Liver (tissue), 9 donors: ENCODE data around the gene SAFB. TPM values are rescaled to one million over a fixed set of nuclear protein-coding genes. Genes with fewer than 3 reads are reported as not detected.

Experiments
- DNase-seq: peaks from one replicate; pipeline ENCODE4 v3.0.0-alpha.2; 2017; ENCODE audit warnings: low spot score
- H3K27ac ChIP-seq, 2 donors: one replicate each; pipeline ENCODE4 v1.7.0; 2013; ENCODE audit warnings: inconsistent platforms in 2 of 2, low read length in 2 of 2, control low read depth in 1 of 2, low read depth in 1 of 2, mild to moderate bottlenecking in 1 of 2
- H3K27me3 ChIP-seq, 4 donors: one replicate each; pipeline versions ENCODE4 v1.6.1 to v1.7.0; 2013; ENCODE audit warnings: low read length in 3 of 4, inconsistent platforms in 1 of 4, mild to moderate bottlenecking in 1 of 4, moderate library complexity in 1 of 4; ENCODE audit not compliant: control insufficient read depth in 4 of 4, insufficient read depth in 4 of 4
- H3K36me3 ChIP-seq, 4 donors: one replicate each; pipeline versions ENCODE4 v1.6.1 to v1.7.0; 2013; ENCODE audit warnings: low read length in 3 of 4, mild to moderate bottlenecking in 3 of 4, low read depth in 1 of 4, moderate library complexity in 1 of 4; ENCODE audit not compliant: control insufficient read depth in 4 of 4, insufficient read depth in 3 of 4
- H3K4me1 ChIP-seq, 4 donors: one replicate each; pipeline versions ENCODE4 v1.6.1 to v1.7.0; 2013; ENCODE audit warnings: low read length in 3 of 4, mild to moderate bottlenecking in 3 of 4, moderate library complexity in 1 of 4; ENCODE audit not compliant: control insufficient read depth in 4 of 4, insufficient read depth in 4 of 4
- H3K4me3 ChIP-seq, 3 donors: one replicate each; pipeline versions ENCODE4 v1.6.1 to v1.7.0; 2013; ENCODE audit warnings: low read length in 3 of 3, control low read depth in 1 of 3, low read depth in 1 of 3, mild to moderate bottlenecking in 1 of 3
- H3K9ac ChIP-seq, 2 donors: one replicate each; pipeline ENCODE4 v1.7.0; 2013; ENCODE audit warnings: low read length in 2 of 2, mild to moderate bottlenecking in 2 of 2, moderate library complexity in 2 of 2, control low read depth in 1 of 2, low read depth in 1 of 2
- H3K9me3 ChIP-seq, 4 donors: one replicate each; pipeline versions ENCODE4 v1.6.1 to v1.7.0; 2013; ENCODE audit warnings: low read length in 3 of 4; ENCODE audit not compliant: control insufficient read depth in 4 of 4
- EGR1 ChIP-seq, 2 donors: IDR thresholded peaks; 2 replicates each; pipeline ENCODE4 v1.6.1; 2016 to 2018; ENCODE audit warnings: antibody characterized with exemption in 2 of 2, low read depth in 2 of 2
- FOXA1 ChIP-seq: IDR thresholded peaks from 2 replicates; pipeline ENCODE4 v1.6.1; 2016; ENCODE audit warnings: antibody characterized with exemption
- GABPA ChIP-seq, 2 donors: IDR thresholded peaks in 1 of 2; conservative IDR thresholded peaks in 1 of 2; 2 replicates each; pipeline ENCODE4 v1.6.1; 2016; ENCODE audit warnings: antibody characterized with exemption in 2 of 2, mild to moderate bottlenecking in 1 of 2, moderate library complexity in 1 of 2
- HNF4A ChIP-seq, 2 donors: conservative IDR thresholded peaks; 2 replicates each; pipeline ENCODE4 v1.6.1; 2016; ENCODE audit warnings: antibody characterized with exemption in 2 of 2, mild to moderate bottlenecking in 2 of 2
- HNF4G ChIP-seq: IDR thresholded peaks from 2 replicates; pipeline ENCODE4 v1.6.1; 2016; ENCODE audit warnings: antibody characterized with exemption
- JUND ChIP-seq, 2 donors: IDR thresholded peaks; 2 replicates each; pipeline ENCODE4 v1.6.1; 2016; ENCODE audit warnings: antibody characterized with exemption in 2 of 2
- NR2F2 ChIP-seq: IDR thresholded peaks from 2 replicates; pipeline ENCODE4 v1.6.1; 2016; ENCODE audit warnings: antibody characterized with exemption
- SP1 ChIP-seq: IDR thresholded peaks from 2 replicates; pipeline ENCODE4 v1.6.1; 2018; ENCODE audit warnings: antibody characterized with exemption, mild to moderate bottlenecking
- TAF1 ChIP-seq: conservative IDR thresholded peaks from 2 replicates; pipeline ENCODE4 v1.6.1; 2016; ENCODE audit warnings: antibody characterized with exemption, mild to moderate bottlenecking
- WGBS: extraction: QIAGEN DNeasy Blood & Tissue Kit; methylation state at CpG from one replicate; pipeline ENCODE4 v1.1.7; 2013; 5-methylcytosine and 5-hydroxymethylcytosine counted together
- polyA plus RNA-seq, 2 donors: library from polyadenylated mRNA; stranded (reverse) in 1 of 2; unstranded in 1 of 2; fragments of 200-250 nt in 1 of 2; fragments of >200 nt in 1 of 2; fragmentation: Nextera tagmentation in 1 of 2; extraction: Ambion mirVana in 1 of 2; gene quantifications; one replicate each; pipeline versions ENCODE4 v1.2.1 to v1.2.3, GENCODE V29; 2013 to 2015
- total RNA-seq, 2 donors: library from RNA; depleted of rRNA; stranded (reverse); fragments of >200 nt; gene quantifications; one replicate each; pipeline ENCODE4 v1.2.3, GENCODE V29; 2014
- TF ChIP-seq, protein P1 (sequence below): IDR thresholded peaks from 2 replicates; pipeline ENCODE4 v1.6.1; 2016; ENCODE audit warnings: antibody characterized with exemption, mild to moderate bottlenecking
- TF ChIP-seq, protein P2 (sequence below): IDR thresholded peaks from 2 replicates; pipeline ENCODE4 v1.6.1; 2016; ENCODE audit warnings: antibody characterized with exemption
- TF ChIP-seq, protein P3 (sequence below): IDR thresholded peaks from 2 replicates; pipeline ENCODE4 v1.6.1; 2016; ENCODE audit warnings: antibody characterized with exemption
- TF ChIP-seq, protein P4 (sequence below): fragments of 150-350 bp; IDR thresholded peaks from 2 replicates; pipeline ENCODE4 v1.5.1; 2017; ENCODE audit warnings: improper control_type of control experiment, low read depth, low read length; ENCODE audit not compliant: missing input control
- donor health status: healthy.
- donor health status: healthy.
- donor health status: healthy.
- donor health status: healthy.
- donor health status: healthy.

SAFB gene
- total and polyA plus RNA-seq, 4 donors = 16.5 to 65.0 (median 38.5) TPM

DNA sequence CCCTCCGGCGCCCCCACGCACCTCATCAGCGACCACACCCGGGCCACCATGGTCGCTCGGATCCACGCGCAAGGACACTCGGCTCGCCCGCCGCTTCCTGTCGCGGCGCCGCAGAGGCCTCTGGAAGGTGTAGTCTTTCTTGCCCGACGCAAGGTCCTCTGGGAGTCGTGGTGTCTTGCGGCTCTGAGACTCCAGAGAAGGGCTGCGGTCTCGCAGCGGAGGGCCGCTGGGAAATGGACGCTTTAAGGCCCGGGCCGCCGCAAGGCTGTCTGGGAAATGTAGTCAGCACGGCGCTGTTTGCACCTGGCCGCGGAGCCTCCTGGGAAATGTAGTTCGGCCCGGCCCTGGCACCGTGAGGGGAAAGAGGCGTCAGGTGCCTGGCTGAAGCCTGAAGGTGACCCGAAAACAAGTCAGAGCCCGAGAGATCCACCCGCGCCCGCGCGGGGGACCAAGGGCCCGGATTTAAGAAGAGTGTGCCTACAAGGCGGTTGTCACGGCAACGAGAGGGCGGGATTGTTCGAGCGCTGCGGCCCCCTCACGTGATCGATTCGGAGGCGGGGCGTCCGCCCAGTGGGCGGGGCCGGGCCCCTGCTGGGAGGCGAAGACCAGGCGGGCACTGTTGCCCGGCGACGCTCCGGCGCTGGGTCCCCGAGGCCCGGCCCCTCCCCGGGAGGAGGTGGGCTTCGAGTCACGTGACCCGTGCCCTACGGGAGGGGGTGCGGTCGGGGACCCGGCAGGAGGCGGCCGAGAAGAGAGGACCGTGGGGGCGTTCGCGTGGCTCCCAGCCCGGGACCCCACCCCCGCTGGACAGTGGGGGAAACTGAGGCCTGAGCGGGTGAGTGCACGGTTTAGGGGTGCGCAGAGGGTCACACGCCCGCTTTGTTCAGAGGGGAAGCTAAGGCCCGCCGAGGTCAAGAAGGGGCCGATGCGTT lies 57.8 kb downstream of the SAFB start, which contains the start of the genes HSD11B1L and MICOS13 (continued):
- TF ChIP-seq, protein P1, sequence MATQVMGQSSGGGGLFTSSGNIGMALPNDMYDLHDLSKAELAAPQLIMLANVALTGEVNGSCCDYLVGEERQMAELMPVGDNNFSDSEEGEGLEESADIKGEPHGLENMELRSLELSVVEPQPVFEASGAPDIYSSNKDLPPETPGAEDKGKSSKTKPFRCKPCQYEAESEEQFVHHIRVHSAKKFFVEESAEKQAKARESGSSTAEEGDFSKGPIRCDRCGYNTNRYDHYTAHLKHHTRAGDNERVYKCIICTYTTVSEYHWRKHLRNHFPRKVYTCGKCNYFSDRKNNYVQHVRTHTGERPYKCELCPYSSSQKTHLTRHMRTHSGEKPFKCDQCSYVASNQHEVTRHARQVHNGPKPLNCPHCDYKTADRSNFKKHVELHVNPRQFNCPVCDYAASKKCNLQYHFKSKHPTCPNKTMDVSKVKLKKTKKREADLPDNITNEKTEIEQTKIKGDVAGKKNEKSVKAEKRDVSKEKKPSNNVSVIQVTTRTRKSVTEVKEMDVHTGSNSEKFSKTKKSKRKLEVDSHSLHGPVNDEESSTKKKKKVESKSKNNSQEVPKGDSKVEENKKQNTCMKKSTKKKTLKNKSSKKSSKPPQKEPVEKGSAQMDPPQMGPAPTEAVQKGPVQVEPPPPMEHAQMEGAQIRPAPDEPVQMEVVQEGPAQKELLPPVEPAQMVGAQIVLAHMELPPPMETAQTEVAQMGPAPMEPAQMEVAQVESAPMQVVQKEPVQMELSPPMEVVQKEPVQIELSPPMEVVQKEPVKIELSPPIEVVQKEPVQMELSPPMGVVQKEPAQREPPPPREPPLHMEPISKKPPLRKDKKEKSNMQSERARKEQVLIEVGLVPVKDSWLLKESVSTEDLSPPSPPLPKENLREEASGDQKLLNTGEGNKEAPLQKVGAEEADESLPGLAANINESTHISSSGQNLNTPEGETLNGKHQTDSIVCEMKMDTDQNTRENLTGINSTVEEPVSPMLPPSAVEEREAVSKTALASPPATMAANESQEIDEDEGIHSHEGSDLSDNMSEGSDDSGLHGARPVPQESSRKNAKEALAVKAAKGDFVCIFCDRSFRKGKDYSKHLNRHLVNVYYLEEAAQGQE = peak; percentile 63
- TF ChIP-seq, protein P2, sequence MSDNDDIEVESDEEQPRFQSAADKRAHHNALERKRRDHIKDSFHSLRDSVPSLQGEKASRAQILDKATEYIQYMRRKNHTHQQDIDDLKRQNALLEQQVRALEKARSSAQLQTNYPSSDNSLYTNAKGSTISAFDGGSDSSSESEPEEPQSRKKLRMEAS = peak; percentile 97
- peak in 1 of 2 donors; percentile 90 for TF ChIP-seq GABPA (IDR thresholded peaks at IDR 0.05 in 1 of 2, conservative IDR thresholded peaks at IDR 0.05 in 1 of 2)
- TF ChIP-seq EGR1 (IDR thresholded peaks at IDR 0.05; ENCODE audit: low read depth in 2 of 2) = peak in 1 of 2 donors; percentile 61

DNA sequence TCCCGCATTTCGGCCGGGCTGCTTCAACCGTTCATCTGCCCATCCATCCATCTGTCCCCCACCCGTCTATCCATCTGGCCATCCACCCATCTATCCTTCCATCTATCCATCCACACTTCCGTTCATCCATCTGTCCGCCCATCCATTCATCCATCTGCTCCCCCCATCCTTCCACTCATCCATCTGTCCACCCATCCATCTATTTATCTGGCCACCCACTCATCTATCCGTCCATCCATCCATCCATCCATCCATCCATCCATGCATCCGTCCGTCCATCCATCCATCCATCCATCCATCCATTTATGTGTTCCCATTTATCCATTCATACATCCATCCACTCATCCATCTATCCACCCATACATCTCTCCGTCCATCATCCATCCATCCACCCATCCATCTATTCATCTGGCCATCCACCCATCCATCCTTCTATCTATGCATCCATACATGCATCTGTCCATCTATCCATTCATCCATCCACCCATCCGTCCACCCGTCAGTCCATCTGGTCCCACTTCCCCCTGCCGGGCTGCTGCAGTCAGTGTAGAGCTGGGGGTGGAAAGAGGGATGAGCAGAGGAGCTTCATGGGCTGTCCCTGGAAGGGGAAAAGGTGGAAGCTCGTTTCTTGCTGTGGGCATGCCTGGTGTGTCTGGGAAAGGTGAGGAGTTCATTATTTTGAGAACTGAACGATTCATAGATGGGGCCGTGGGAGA lies 58.7 kb downstream of the SAFB start:
- TF ChIP-seq HNF4A (conservative IDR thresholded peaks at IDR 0.05) = no peak
- no peak for TF ChIP-seq FOXA1
- TF ChIP-seq TAF1 = no peak
- TF ChIP-seq, protein P3, sequence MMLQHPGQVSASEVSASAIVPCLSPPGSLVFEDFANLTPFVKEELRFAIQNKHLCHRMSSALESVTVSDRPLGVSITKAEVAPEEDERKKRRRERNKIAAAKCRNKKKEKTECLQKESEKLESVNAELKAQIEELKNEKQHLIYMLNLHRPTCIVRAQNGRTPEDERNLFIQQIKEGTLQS = no peak
- no peak for TF ChIP-seq JUND (IDR thresholded peaks at IDR 0.05)
- no peak for TF ChIP-seq SP1
- TF ChIP-seq NR2F2 = no peak
- TF ChIP-seq HNF4G = no peak
- TF ChIP-seq, protein P4, sequence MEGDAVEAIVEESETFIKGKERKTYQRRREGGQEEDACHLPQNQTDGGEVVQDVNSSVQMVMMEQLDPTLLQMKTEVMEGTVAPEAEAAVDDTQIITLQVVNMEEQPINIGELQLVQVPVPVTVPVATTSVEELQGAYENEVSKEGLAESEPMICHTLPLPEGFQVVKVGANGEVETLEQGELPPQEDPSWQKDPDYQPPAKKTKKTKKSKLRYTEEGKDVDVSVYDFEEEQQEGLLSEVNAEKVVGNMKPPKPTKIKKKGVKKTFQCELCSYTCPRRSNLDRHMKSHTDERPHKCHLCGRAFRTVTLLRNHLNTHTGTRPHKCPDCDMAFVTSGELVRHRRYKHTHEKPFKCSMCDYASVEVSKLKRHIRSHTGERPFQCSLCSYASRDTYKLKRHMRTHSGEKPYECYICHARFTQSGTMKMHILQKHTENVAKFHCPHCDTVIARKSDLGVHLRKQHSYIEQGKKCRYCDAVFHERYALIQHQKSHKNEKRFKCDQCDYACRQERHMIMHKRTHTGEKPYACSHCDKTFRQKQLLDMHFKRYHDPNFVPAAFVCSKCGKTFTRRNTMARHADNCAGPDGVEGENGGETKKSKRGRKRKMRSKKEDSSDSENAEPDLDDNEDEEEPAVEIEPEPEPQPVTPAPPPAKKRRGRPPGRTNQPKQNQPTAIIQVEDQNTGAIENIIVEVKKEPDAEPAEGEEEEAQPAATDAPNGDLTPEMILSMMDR = no peak
- no peak for TF ChIP-seq EGR1 (IDR thresholded peaks at IDR 0.05; ENCODE audit: low read depth in 2 of 2)
- 67% methylated on average over 17 of the region's 17 CpGs for whole genome bisulfite sequencing
- DNase-seq = peak; percentile 31
- H3K9me3 ChIP-seq = no peaks in the 10 kb centered on the region
- H3K27me3 ChIP-seq = no peaks in the 10 kb centered on the region
- H3K4me1 ChIP-seq = peaks cover 6 to 22% (median 14%) of the 10 kb centered on the region in 4 donors
- H3K9ac ChIP-seq = no peak overlapping the region
- peak overlapping the region in 1 of 3 donors; percentile 72 for H3K4me3 ChIP-seq
- no peak overlapping the region for H3K27ac ChIP-seq
- H3K36me3 ChIP-seq = no peaks in the 10 kb centered on the region
